GM23248 (cell line): Measurements from ENCODE around the gene GRN. TPM values are rescaled to one million over a fixed set of nuclear protein-coding genes. Genes with fewer than 3 reads are reported as not detected.
A peak's percentile ranks its signal among the peaks of the same experiment; 100 is the strongest.

ENCODE experiments used
- DNase-seq: peaks from one replicate; pipeline ENCODE4 v3.0.0-alpha.2; 2015
- H2AFZ ChIP-seq: fragments of 200-600 bp; sonication (generic); 2 replicates; pipeline ENCODE4 v1.6.1; 2016; ENCODE audit warnings: antibody characterized with exemption
- H3F3A ChIP-seq: fragments of 200-600 bp; sonication (generic); 2 replicates; pipeline ENCODE4 v1.6.1; 2016; ENCODE audit warnings: mild to moderate bottlenecking, antibody characterized with exemption, mixed run types; ENCODE audit not compliant: insufficient read depth
- H3K27ac ChIP-seq: fragments of 200-600 bp; sonication (generic); 2 replicates; pipeline ENCODE4 v1.5.1; 2016; ENCODE audit warnings: mild to moderate bottlenecking
- H3K27me3 ChIP-seq: fragments of 200-600 bp; sonication (generic); replicated peaks from 2 replicates; pipeline ENCODE4 v1.6.1; 2016; ENCODE audit warnings: mild to moderate bottlenecking; ENCODE audit not compliant: insufficient read depth
- H3K36me3 ChIP-seq: fragments of 200-600 bp; sonication (generic); 2 replicates; pipeline ENCODE4 v1.6.1; 2016; ENCODE audit warnings: low read depth, mild to moderate bottlenecking
- H3K4me1 ChIP-seq: fragments of 200-600 bp; sonication (generic); 2 replicates; pipeline ENCODE4 v1.6.1; 2016; ENCODE audit warnings: mild to moderate bottlenecking; ENCODE audit not compliant: insufficient read depth
- H3K4me2 ChIP-seq: fragments of 200-600 bp; sonication (generic); one replicate; pipeline ENCODE4 v1.6.1; 2016; ENCODE audit warnings: mild to moderate bottlenecking; ENCODE audit not compliant: unreplicated experiment
- H3K4me3 ChIP-seq: fragments of 200-600 bp; sonication (generic); 2 replicates; pipeline ENCODE4 v1.5.1; 2016; ENCODE audit warnings: mild to moderate bottlenecking
- H3K79me2 ChIP-seq: fragments of 200-600 bp; sonication (generic); 2 replicates; pipeline ENCODE4 v1.6.1; 2016; ENCODE audit warnings: mild to moderate bottlenecking; ENCODE audit not compliant: insufficient read depth
- H3K9ac ChIP-seq: fragments of 200-600 bp; sonication (generic); 2 replicates; pipeline ENCODE4 v1.6.1; 2016; ENCODE audit warnings: mild to moderate bottlenecking
- H3K9me2 ChIP-seq: fragments of 200-600 bp; sonication (generic); 2 replicates; pipeline ENCODE4 v1.6.1; 2016; ENCODE audit warnings: mixed run types, mild to moderate bottlenecking, moderate library complexity; ENCODE audit not compliant: insufficient read depth
- H3K9me3 ChIP-seq: fragments of 200-600 bp; sonication (generic); one replicate; pipeline ENCODE4 v1.6.1; 2017; ENCODE audit warnings: low read depth
- H4K20me1 ChIP-seq: fragments of 200-600 bp; sonication (generic); 2 replicates; pipeline ENCODE4 v1.6.0; 2016; ENCODE audit not compliant: insufficient read depth
- EZH2 ChIP-seq: fragments of 200-600 bp; sonication (generic); IDR thresholded peaks from 2 replicates; pipeline ENCODE4 v1.6.1; 2018; ENCODE audit warnings: antibody characterized with exemption, mild to moderate bottlenecking; ENCODE audit not compliant: insufficient read depth, poor library complexity, severe bottlenecking
- EZH2phosphoT487 ChIP-seq: fragments of 200-600 bp; sonication (generic); IDR thresholded peaks from 2 replicates; pipeline ENCODE4 v1.6.1; 2018; ENCODE audit warnings: antibody characterized with exemption, moderate library complexity, mild to moderate bottlenecking, low read depth; ENCODE audit not compliant: insufficient read depth
- WGBS, 2 experiments: methylation state at CpG; one replicate each; pipeline ENCODE4 v1.1.6; 2015 to 2017; ENCODE audit warnings: low lambda C conversion rate in 2 of 2, low coverage in 1 of 2; ENCODE audit errors: missing lambda C conversion rate in 2 of 2; 5-methylcytosine and 5-hydroxymethylcytosine counted together
- in situ Hi-C: fragments of 300-500 bp; cut with MboI; formaldehyde crosslinking; loops from 2 replicates; pipeline ENCODE4 v1.15.0; 2020
- polyA plus RNA-seq: library from polyadenylated mRNA; unstranded; fragments of >200 nt; fragmentation: Nextera tagmentation; extraction: Ambion mirVana; gene quantifications from 2 replicates; pipeline ENCODE4 v1.2.1, GENCODE V29; 2016
- total RNA-seq: library from RNA; depleted of rRNA; stranded (reverse); fragments of >200 nt; shearing (Covaris generic); gene quantifications from 2 replicates; pipeline ENCODE4 v1.2.3, GENCODE V29; 2014

The GRN gene
- total and polyA plus RNA-seq, 2 experiments from 2014 or later, result 410 to 440 TPM

DNA sequence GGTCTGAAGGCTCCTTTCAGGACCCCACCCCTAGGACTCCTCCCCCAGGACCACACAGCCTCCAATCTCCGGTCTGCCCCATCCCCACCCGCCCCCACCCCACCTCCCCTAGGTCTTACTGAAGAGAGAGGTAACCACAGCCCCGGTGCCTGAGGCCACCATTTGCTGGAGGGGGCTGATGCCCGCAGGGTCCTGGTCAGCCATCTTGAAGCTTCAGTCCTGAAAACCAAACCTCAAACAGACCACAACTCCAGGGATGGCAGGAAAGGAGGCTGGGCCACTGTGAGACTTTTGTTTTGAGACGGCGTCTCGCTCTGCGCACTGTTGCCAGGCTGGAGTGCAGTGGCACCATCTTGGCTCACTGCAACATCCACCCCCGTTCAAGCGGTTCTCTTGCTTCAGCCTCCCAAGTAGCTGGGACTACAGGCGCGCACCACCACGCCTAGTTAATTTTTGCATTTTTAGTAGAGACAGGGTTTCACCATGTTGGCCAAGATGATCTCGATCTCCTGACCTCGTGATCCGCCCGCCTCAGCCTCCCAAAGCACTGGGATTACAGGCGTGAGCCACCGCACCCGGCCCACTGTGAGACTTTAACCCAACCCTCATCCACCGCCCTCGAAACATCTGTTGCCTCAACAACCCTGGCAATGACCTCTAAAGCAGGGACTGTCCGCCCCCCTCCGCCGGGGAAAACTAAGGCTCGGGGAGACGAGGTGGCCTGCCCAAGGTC lies 21.6 kb upstream of the GRN start:
- in situ Hi-C loops, result no loop called here
- peak overlapping the region; percentile 78 for H3K4me2 ChIP-seq

DNA sequence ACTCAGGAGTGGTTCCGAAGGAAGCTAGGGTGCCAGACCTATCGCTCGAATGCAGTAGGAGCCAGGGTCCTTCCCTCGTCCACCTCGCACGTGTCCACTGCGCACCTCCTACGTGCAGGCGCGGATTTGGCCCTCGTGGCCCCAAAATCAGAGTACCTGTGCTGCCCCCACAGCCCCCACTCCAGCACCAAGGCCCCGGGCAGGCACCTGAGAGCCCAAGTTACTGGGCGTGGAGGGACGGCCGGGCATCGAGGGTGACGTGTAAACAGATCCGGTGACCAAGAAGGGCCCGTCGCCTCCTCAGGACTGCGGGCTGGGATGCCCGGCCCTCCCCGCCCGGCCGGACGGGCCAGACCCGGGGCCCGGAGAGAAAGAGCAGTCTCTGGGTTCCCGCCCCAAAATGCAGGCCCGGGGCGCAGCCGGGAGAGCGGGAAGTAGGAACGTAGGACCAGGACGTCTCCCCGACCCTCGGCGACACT lies 21.0 kb upstream of the GRN start:
- Histone ChIP-seq H3K9ac (peak overlapping the region; percentile 88), H3K4me2 (peak overlapping the region; percentile 78), H3K27ac (peak overlapping the region; percentile 38; the same call in 1 of the 2 replicates), H4K20me1 (no peaks in the 10 kb centered on the region), H3K4me1 (peaks cover 7% of the 10 kb centered on the region; the same call in 1 of the 2 replicates), H3F3A (peaks cover 16% of the 10 kb centered on the region), H3K27me3 (no peaks in the 10 kb centered on the region), H3K4me3 (peak overlapping the region; percentile 78), H3K9me2 (no peaks in the 10 kb centered on the region), H2AFZ (peak overlapping the region; percentile 56), H3K36me3 (no peaks in the 10 kb centered on the region), H3K79me2 (peaks cover 15% of the 10 kb centered on the region), H3K9me3 (no peaks in the 10 kb centered on the region)
- 4 to 6% methylated on average over 21 to 36 of the region's 38 CpGs for WGBS, 2 experiments
- in situ Hi-C loops, result no loop called here
- TF ChIP-seq EZH2 (no peak), EZH2phosphoT487 (no peak)
- peak; percentile 61 for DNase-seq

More for the DNA sequence above, 21.6 kb upstream of the GRN start:
- Histone ChIP-seq H3K27ac (no peak overlapping the region), H3K4me1 (peaks cover 4% of the 10 kb centered on the region; the same call in 1 of the 2 replicates), H3K9me3 (no peaks in the 10 kb centered on the region), H3F3A (peaks cover 16% of the 10 kb centered on the region), H3K4me3 (peak overlapping the region; percentile 78), H3K9me2 (no peaks in the 10 kb centered on the region), H3K36me3 (no peaks in the 10 kb centered on the region), H4K20me1 (no peaks in the 10 kb centered on the region), H2AFZ (no peak overlapping the region; the same call in 1 of the 2 replicates), H3K79me2 (peaks cover 15% of the 10 kb centered on the region), H3K27me3 (no peaks in the 10 kb centered on the region), H3K9ac (peak overlapping the region; percentile 88)
- WGBS, 2 experiments, result 64% methylated on average over 24 to 27 of the region's 27 CpGs
- DNase-seq, result no peak
- TF ChIP-seq EZH2phosphoT487 (no peak), EZH2 (no peak)

DNA sequence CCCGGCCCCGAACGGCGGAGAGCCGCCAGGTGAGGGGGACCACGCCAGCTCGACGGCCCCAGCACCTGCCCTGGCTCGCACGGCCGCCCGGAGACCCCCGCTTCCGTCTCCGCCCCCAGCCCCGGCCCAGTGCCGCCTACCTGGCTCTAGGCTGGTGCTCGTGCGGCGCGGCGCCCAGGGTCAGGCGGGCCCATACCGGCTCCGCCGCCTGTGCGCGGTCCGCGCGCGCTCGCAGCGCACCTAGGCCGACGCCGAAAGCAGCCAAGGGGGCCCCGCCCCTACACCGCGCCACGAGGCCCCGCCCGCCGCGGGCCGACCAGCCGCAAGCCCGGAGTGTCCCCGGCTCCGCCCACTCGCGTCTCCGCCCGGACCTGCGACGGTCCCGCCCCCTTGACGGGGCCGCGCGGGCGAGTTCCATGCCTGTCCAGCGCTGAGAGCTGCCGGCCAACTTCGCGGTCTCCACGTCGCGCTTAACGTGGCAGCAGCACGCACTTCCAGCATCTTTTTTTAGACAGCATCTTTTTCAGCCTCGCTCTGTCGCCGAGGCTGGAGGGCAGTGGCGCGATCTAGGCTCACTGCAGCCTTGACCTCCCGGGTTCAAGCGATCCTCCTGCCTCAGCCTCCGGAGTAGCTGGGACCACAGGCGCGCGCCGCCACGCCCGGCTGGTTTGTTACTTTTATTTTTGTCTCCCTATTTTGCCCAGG lies 20.4 kb upstream of the GRN start, which contains the start of gene SLC25A39:
TSS of gene SLC25A39 (minus strand) at position 253 of the 705 bp plus-strand sequence. CDS start 1,261 bp downstream, outside the sequence.
- Histone ChIP-seq H3K36me3 (no peaks in the 10 kb centered on the region), H3K9me3 (no peaks in the 10 kb centered on the region), H3K9me2 (no peaks in the 10 kb centered on the region), H4K20me1 (no peaks in the 10 kb centered on the region), H3K4me2 (peak within 1 kb of the TSS; percentile 78), H3K79me2 (peaks cover 15% of the 10 kb centered on the region), H3K9ac (peak within 1 kb of the TSS; percentile 88), H3K4me3 (peak within 1 kb of the TSS; percentile 78), H3K4me1 (peaks cover 7% of the 10 kb centered on the region; the same call in 1 of the 2 replicates), H2AFZ (peak within 1 kb of the TSS; percentile 90), H3K27me3 (no peaks in the 10 kb centered on the region), H3K27ac (peak within 1 kb of the TSS; percentile 95), H3F3A (peaks cover 16% of the 10 kb centered on the region)
- in situ Hi-C loops, result loop anchor here (5.0 kb wide), 1 partner anchor 102 kb away; no protein-coding TSS in a partner anchor
- WGBS, 2 experiments, result 1% methylated on average over 47 to 80 of the region's 85 CpGs
- peak; percentile 97 for DNase-seq
- TF ChIP-seq EZH2, result no peak
- no peak for TF ChIP-seq EZH2phosphoT487

DNA sequence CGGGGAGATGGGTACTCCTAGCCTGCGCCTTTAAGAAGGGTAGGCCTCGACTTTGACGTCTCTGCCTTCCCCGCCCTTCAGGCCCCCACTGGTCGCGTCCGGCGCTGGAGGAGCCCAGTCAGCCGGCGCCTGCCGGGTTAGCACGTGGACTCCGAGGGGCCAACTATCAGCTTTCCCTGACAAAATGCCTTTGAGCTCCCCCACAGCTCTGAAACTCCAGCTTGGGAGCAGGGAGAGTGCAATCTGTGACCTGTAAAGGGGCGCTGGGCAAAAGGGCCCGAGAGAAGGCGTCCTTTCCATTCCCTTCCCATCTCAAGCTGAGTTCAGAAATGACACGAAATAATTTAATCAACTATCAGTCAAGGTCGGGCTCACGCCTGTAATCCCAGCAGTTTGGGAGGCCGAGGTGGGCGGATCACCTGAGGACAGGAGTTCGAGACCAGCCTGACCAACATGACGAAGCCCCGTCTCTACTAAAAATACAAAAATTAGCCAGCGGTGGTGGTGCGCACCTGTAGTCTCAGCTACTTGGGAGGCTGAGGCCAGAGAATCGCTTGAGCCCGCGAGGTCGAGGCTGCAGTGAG lies 18.1 kb upstream of the GRN start:
- 20 to 25% methylated on average over 27 to 31 of the region's 31 CpGs for WGBS, 2 experiments
- Histone ChIP-seq H3K4me3 (peak overlapping the region; percentile 55), H3F3A (peaks cover 16% of the 10 kb centered on the region), H3K27ac (peak overlapping the region; percentile 56), H3K4me2 (peak overlapping the region; percentile 50), H3K9me2 (no peaks in the 10 kb centered on the region), H3K36me3 (no peaks in the 10 kb centered on the region), H3K9me3 (no peaks in the 10 kb centered on the region), H3K4me1 (peaks cover 7% of the 10 kb centered on the region; the same call in 1 of the 2 replicates), H3K9ac (peak overlapping the region; percentile 51), H3K27me3 (no peaks in the 10 kb centered on the region), H2AFZ (peak overlapping the region; percentile 75), H4K20me1 (no peaks in the 10 kb centered on the region), H3K79me2 (peaks cover 15% of the 10 kb centered on the region)
- DNase-seq, result peak; percentile 99
- no peak for TF ChIP-seq EZH2
- no peak for TF ChIP-seq EZH2phosphoT487
- in situ Hi-C loops, result loop anchor here (5.0 kb wide), 1 partner anchor 105 kb away; no protein-coding TSS in a partner anchor
